Testis (tissue), 5 donors: Measurements from ENCODE around the gene ZNF133. TPM values are rescaled to one million over a fixed set of nuclear protein-coding genes. Genes with fewer than 3 reads are reported as not detected.
"Not testable (repeated sequence)": the region's sequence is repeated elsewhere in the genome, so short reads cannot be mapped to it uniquely, and the experiment has no call there.

Source experiments
- DNase-seq: peaks from one replicate; pipeline ENCODE4 v3.0.0-alpha.2; 2019
- H3K27ac ChIP-seq, 2 donors: fragments of 200-600 bp; sonication (generic); one replicate each; pipeline ENCODE4 v1.5.1; 2019
- H3K27me3 ChIP-seq: fragments of 200-600 bp; sonication (generic); one replicate; pipeline ENCODE4 v1.5.1; 2019
- H3K36me3 ChIP-seq: fragments of 200-600 bp; sonication (generic); one replicate; pipeline ENCODE4 v1.5.1; 2017; ENCODE audit warnings: low read depth; ENCODE audit errors: missing control alignments
- H3K4me1 ChIP-seq: fragments of 200-600 bp; sonication (generic); one replicate; pipeline ENCODE4 v1.5.1; 2019
- H3K4me3 ChIP-seq, 2 donors: fragments of 200-600 bp; sonication (generic); one replicate each; pipeline ENCODE4 v1.5.1; 2017 to 2019
- H3K9me3 ChIP-seq: fragments of 200-600 bp; sonication (generic); one replicate; pipeline ENCODE4 v1.5.1; 2017
- POLR2A ChIP-seq: fragments of 450-650 bp; IDR thresholded peaks from one replicate; pipeline ENCODE4 v1.6.1; 2017; ENCODE audit warnings: antibody characterized with exemption, mild to moderate bottlenecking, moderate library complexity
- WGBS, 2 donors: methylation state at CpG; one replicate each; pipeline ENCODE4 v1.1.5; 2018; 5-methylcytosine and 5-hydroxymethylcytosine counted together
- intact Hi-C: fragments of 100-400 bp; cut with DNase I; formaldehyde crosslinking; loops from one replicate; pipeline ENCODE4 v1.15.1; 2023; ENCODE audit warnings: low total_unique reads
- long read RNA-seq, 2 donors: transcript quantifications; one replicate each; lab custom pipeline, GENCODE V29; 2026
- polyA plus RNA-seq: library from polyadenylated mRNA; stranded (reverse); fragments of 350-450 nt; fragmentation: Illumina TruSeq; extraction: RNeasy Lipid Tissue Mini Kit (QIAGEN cat#74804); gene quantifications from one replicate; pipeline ENCODE4 v1.2.3, GENCODE V29; 2014; ENCODE audit warnings: low read depth, low replicate concordance; ENCODE audit not compliant: insufficient read depth
- total RNA-seq, 2 donors: library from RNA; depleted of rRNA; stranded (reverse); fragments of >200 nt; gene quantifications; one replicate each; pipeline ENCODE4 v1.2.3, GENCODE V29; 2016
- TF ChIP-seq, protein P1 (sequence below), 3 experiments: fragments of 450-650 bp in 2 of 3; fragments of 200-600 bp in 1 of 3; sonication (generic) in 1 of 3; IDR thresholded peaks; one replicate each; pipeline ENCODE4 v1.5.1; 2016 to 2019; ENCODE audit warnings: antibody characterized with exemption in 3 of 3, mild to moderate bottlenecking in 2 of 3, moderate library complexity in 1 of 3

ZNF133 gene
- total RNA-seq (10 to 100 TPM; 13.2 to 17.0 TPM), polyA plus RNA-seq (17.1 TPM)
- long read RNA-seq, donor 1 = 0 reads
- long read RNA-seq, donor 2 = 0 reads

DNA sequence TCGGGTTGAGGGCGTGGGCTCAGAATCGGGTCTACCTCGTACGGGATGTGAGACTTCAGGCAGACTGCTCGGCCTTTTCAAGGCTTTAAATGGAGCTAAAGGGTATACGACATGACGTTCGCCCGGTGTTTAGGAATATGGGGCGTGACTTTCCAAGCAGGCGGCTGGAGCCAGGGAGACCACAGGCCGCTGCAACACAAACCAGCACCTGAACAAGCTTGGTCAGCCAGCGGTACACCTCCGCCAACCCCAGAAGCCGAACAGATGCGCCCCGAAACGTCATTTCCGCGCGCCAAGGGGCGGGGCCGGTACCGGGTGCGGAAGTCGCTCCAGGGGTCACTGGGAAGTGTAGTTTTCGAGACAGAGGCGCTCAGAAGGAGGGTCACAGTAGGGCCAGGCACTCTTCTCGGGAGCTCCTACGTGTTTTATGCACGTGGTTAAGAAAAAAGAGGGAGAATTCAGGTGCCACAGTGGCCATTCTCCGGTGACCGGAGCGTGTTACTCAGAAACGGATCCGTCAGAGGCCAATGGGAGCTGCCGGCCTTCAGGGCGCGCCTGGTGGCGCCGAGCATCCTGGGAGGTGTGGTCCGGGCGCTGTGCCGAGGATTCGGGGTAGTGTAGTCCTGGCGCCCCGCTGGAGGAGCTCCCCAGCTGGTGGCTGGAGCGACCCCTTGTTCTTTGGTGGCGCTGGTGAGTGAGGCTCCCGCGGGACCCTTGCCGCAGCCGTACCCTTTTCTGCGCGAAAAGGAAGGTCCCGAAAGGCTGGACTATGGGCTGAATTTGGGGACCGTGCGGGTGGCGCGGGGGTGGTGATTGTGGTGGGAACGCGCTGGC, at the start of gene ZNF133:
Gene ZNF133, plus strand, starts transcription at position 613 of the 834 bp plus-strand sequence. CDS start 17,160 bp downstream, outside the sequence.
- Histone ChIP-seq H3K9me3 (no peaks in the 10 kb centered on the region), H3K27me3 (no peaks in the 10 kb centered on the region), H3K36me3 (no peaks in the 10 kb centered on the region), H3K4me3 (peak within 1 kb of the TSS; percentile 89 to 90), H3K4me1 (peaks cover 8% of the 10 kb centered on the region), H3K27ac (peak within 1 kb of the TSS; percentile 95 to 96)
- peak; percentile 98 for DNase-seq
- WGBS, 2 donors = 1% methylated on average over 44 to 63 of the region's 63 CpGs
- peak; percentile 46 for TF ChIP-seq POLR2A
- TF ChIP-seq, protein P1, sequence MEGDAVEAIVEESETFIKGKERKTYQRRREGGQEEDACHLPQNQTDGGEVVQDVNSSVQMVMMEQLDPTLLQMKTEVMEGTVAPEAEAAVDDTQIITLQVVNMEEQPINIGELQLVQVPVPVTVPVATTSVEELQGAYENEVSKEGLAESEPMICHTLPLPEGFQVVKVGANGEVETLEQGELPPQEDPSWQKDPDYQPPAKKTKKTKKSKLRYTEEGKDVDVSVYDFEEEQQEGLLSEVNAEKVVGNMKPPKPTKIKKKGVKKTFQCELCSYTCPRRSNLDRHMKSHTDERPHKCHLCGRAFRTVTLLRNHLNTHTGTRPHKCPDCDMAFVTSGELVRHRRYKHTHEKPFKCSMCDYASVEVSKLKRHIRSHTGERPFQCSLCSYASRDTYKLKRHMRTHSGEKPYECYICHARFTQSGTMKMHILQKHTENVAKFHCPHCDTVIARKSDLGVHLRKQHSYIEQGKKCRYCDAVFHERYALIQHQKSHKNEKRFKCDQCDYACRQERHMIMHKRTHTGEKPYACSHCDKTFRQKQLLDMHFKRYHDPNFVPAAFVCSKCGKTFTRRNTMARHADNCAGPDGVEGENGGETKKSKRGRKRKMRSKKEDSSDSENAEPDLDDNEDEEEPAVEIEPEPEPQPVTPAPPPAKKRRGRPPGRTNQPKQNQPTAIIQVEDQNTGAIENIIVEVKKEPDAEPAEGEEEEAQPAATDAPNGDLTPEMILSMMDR (IDR thresholded peaks at IDR 0.05) = peak in 1 of 3 experiments; percentile 8
- intact Hi-C loops = no loop called here

DNA sequence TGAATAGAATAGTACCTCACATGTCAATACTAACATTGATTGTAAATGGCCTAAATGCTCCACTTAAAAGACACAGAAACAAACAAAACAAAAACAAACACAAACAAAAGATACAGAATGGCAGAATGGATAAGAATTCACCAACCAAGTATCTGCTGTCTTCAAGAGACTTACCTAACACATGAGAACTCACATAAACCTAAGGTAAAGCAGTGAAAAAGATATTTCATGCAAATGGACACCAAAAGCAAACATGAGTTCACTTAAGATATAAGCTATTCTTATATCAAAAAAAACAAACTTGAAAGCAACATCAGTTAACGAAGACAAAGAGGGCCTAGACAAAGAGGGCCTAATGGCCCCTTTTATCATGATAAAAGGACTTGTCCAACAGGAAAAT, 47.3 kb upstream of the ZNF133 start:
- H3K4me3 ChIP-seq = no peak overlapping the region
- no peaks in the 10 kb centered on the region for H3K36me3 ChIP-seq
- H3K27me3 ChIP-seq = no peaks in the 10 kb centered on the region
- intact Hi-C loops = no loop called here
- no peaks in the 10 kb centered on the region for H3K9me3 ChIP-seq
- TF ChIP-seq, protein P1 (IDR thresholded peaks at IDR 0.05) = no peak
- TF ChIP-seq POLR2A = no peak
- no peaks in the 10 kb centered on the region for H3K4me1 ChIP-seq
- 83 to 93% methylated on average over 1 of the region's 1 CpG for WGBS, 2 donors
- no peak for DNase-seq
- H3K27ac ChIP-seq = no peak overlapping the region

DNA sequence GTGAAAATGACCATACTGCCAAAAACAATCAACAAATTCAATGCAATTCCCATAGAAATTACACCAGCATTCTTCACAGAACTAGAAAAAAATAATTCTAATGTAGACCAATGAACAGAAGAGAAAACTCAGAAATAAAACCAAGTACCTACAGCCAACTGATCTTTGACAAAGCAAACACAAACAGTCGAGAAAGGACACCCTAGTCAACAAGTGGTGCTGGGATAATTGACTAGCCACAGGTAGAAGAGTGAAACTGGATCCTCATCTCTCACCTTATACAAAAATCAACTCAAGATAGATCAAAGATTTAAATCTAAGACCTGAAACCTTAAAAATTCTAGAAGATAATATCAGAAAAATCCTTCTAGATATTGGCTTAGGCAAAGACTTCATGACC, 44.5 kb upstream of the ZNF133 start:
- H3K9me3 ChIP-seq = no peaks in the 10 kb centered on the region
- no peaks in the 10 kb centered on the region for H3K36me3 ChIP-seq
- intact Hi-C loops = no loop called here
- no peak overlapping the region for H3K4me3 ChIP-seq
- no peak overlapping the region for H3K27ac ChIP-seq
- 65 to 68% methylated on average over 1 of the region's 1 CpG for WGBS, 2 donors
- no peaks in the 10 kb centered on the region for H3K27me3 ChIP-seq
- TF ChIP-seq POLR2A = no peak
- TF ChIP-seq, protein P1 (IDR thresholded peaks at IDR 0.05) = no peak
- no peaks in the 10 kb centered on the region for H3K4me1 ChIP-seq
- DNase-seq = no peak

GRCh38 chr20:18248545-18248944, 39.8 kb upstream of the ZNF133 start:
- H3K4me3 ChIP-seq, H3K4me1 ChIP-seq, H3K9me3 ChIP-seq, H3K27me3 ChIP-seq, H3K36me3 ChIP-seq, H3K27ac ChIP-seq, intact Hi-C loops, DNase-seq: not testable (repeated sequence)
- 79 to 80% methylated on average over 4 of the region's 4 CpGs for WGBS, 2 donors

DNA sequence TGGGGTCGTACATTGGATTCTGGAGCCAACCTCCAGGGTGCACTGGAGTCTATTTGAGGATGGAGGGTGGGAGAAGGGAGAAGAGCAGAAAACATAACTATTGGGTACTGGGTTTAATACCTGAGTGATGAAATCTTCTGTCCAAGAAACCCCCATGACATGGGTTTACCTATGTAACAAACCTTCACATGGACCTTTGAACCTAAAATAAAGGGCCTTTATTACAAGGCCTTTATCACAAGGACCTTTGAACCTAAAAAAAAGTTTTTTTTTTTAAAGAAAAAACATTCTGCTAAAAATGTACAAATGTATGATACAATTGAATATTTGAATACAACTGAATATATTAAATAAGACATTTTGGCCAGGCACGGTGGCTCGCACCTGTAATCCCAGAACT, 38.1 kb upstream of the ZNF133 start:
- Histone ChIP-seq H3K4me3 (no peak overlapping the region), H3K27ac (no peak overlapping the region), H3K4me1 (no peaks in the 10 kb centered on the region), H3K27me3 (no peaks in the 10 kb centered on the region), H3K9me3 (no peaks in the 10 kb centered on the region), H3K36me3 (no peaks in the 10 kb centered on the region)
- no peak for TF ChIP-seq POLR2A
- TF ChIP-seq, protein P1 (IDR thresholded peaks at IDR 0.05) = no peak
- intact Hi-C loops = no loop called here
- WGBS, 2 donors = 87 to 91% methylated on average over 3 of the region's 3 CpGs
- no peak for DNase-seq
